HG02588 (cell line): ENCODE data around the gene ALDH1A2.

Experiments used
- ATAC-seq: cut with Tn5 transposase; IDR thresholded peaks from one replicate; pipeline ENCODE4 v1.9.1; 2021; ENCODE audit warnings: mild to moderate bottlenecking, moderate library complexity; ENCODE audit not compliant: unreplicated experiment

ALDH1A2 gene

GRCh38 chr15:57910672-57911071, 154.8 kb downstream of the ALDH1A2 start:
- ATAC-seq: no peak

- ATAC-seq: no peak
Measured at GRCh38 chr15:57909388-57909787, 156.1 kb downstream of the ALDH1A2 start.

GRCh38 chr15:57903626-57904025, 161.9 kb downstream of the ALDH1A2 start:
- ATAC-seq: no peak
